Fibroblast of skin of right quadriceps (primary cell): Measurements from ENCODE around the gene RAB3B.
"Not testable (repeated sequence)": the region's sequence is repeated elsewhere in the genome, so short reads cannot be mapped to it uniquely, and the experiment has no call there.

Experiments
- DNase-seq: peaks from one replicate; pipeline ENCODE4 v3.0.0-alpha.2; 2013

RAB3B gene, protein sequence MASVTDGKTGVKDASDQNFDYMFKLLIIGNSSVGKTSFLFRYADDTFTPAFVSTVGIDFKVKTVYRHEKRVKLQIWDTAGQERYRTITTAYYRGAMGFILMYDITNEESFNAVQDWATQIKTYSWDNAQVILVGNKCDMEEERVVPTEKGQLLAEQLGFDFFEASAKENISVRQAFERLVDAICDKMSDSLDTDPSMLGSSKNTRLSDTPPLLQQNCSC

DNA sequence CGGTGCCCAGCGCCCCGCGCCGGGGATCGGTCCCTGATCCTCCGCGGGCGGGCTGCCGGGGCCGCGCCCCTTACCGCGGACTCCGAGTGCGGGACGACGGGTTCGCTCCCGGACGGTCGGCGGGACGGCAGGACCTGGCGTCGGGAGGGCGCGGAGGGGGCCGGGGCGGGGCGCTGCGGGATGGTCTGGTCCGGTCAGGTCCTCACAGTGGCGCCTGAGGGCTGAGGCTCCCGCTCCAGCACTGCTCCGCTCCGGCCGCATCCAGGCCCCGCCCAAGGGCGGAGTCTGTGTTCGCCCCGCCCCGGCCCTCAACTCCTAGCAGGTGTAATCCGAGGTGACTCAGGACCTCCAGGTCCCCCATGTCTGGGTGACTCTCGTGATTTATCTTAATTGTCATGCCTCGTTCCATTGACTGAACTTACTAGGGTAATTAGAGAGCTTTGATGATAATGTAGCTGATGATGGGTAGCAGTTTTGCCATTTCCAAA lies at the start of gene RAB3B:
Gene RAB3B, minus strand, starts transcription at position 223 of the 488 bp plus-strand sequence. CDS start 13,583 bp downstream, outside the sequence.
- peak; percentile 56 for DNase-seq

DNA sequence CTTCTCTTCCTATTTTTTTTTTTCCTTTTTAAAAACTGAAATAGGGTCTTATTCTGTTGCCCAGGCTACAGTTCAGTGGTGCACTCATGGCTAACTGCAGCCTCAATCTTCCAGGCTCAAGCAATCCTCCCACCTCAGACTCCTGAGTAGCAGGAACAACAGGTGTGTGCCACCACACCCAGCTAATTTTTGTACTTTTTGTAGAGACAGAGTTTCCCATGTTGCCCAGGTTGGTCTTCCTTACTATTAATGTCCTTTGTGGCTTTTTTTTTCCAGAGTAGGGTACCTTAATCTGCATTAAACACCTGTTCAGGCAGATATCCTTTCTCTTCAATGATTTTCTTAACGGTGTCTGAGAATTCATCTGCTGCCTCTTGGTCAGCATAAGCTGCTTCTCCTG lies 47.4 kb upstream of the RAB3B start:
- no peak for DNase-seq

DNA sequence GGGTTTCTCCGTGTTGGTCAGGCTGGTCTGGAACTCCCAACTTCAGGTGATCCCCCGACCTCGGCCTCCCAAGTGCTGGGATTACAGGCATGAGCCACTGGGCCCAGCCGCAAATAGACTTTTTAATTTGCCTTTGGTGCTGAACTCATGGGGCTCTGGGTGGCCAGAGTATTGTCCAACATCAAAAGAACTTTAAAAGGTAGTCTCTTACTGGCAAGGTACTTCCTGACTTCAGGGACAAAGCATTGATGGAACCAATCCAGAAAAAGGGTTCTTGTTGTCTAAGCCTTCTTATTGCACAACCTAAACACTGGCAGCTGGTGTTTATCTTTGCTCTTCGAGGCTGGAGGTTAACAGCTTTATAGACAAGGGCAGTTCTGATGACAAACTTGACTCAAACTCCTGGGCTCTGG lies 46.9 kb upstream of the RAB3B start:
- no peak for DNase-seq

DNA sequence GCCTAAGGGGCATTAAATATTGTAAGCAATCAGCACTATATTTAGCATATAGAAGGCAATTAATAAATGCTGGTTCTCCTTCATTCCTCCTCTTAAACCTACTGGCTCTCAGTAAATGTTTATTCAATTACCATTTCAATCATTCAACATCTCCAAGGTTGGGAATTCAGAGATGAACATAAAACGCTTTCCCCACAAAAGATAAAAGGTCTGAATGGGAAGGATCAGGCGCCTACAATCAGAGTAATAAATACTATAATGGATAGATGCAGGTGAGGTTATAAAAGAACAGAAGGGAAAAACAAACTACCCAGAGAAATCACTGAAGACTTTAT lies 43.5 kb upstream of the RAB3B start:
- DNase-seq: no peak

DNA sequence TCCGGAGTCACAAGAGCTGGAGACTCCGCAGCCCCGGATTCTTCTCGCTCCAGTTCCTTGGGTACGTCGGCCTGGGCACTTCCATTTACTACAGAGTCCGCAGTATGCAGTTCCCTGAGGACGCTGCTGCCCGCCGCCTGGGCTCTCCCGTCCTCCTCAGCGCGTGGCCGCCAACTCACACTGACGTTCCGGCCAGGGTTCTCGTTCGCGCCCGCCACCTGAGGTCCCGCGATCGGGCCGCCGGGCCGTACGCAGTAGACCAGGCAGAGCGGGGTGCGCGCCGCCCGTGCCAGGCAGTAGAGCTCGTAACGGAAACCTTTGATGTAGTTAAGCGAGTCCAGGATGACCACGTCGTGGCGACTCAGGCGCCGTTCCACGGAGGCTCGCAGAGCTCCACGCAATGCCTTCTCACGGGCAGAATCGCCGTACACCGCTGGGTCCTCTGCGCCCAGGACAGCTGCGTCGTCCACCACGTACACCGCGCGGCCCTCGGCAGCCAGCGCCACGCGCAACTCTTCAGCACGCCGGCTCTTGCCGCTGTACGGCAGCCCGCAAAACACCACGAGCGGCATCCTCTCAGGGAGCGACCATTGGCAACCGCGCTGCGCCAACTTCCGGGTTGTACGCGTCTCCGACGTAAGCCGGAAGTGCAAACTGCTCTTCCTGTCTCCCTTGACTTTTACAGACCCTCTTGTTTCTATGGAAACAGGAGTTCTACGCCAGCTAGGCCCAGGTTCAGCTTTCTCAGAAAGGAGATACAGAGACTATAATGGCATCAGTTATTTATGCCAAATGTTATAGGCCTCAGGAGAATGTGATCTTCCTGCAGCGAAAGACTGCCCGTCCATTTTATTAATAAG lies 42.9 kb upstream of the RAB3B start, which contains the start of gene KTI12:
Gene KTI12, minus strand, starts transcription at position 621 of the 860 bp plus-strand sequence. Its CDS starts 49 bp downstream, at position 572.
- peak; percentile 89 for DNase-seq

- DNase-seq: peak; percentile 28
Observed at GRCh38 chr1:52032785-52033131, 42.3 kb upstream of the RAB3B start.

DNA sequence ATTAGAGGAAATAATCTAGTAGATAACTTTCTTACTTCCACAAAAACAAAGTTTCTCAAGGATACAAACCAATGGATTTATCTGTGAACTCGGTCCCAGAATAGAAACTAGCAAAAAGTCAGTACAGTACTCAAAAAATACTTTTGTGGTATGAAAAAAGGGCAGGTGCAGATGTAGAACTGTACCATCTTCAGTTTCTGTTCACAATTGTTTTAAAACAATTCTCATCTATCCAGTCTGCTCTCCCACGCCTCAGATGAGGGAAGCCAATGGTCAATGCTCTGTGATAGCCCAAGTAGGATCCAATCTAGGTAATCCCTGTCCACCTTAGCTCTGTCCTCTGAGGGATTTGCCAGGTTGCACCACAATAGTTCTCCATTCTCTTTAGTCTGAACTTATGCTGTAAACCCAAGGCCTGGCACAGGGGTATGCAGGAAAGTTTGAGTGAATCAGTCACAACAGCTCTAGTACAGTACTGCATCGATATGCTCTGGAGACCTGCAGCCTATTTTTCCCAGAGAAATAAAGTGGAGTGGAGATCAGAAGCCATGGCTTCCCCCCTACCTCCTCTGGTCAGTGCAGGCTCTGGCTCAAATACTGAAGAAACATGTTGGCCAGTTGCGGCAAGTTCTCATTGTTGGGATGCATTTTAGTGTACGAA lies 41.8 kb upstream of the RAB3B start:
- peak; percentile 4 for DNase-seq

DNA sequence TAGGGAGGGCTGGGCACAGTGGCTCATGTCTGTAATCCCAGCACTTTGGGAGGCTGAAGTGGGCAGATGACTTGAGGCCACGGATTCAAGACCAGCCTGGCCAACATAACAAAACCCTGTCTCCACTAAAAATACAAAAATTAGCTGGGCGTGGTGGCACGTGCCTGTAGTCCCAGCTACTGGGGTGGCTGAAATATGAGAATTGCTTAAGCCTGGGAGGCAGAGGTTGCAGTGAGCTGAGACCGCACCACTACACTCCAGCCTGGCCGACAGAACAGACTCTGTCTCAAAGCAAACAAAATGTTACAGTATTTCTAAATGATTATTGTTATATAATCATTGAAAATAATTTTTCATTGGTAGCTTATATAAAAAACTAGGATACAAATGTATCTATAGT lies 38.3 kb upstream of the RAB3B start:
- not testable (repeated sequence) for DNase-seq

DNA sequence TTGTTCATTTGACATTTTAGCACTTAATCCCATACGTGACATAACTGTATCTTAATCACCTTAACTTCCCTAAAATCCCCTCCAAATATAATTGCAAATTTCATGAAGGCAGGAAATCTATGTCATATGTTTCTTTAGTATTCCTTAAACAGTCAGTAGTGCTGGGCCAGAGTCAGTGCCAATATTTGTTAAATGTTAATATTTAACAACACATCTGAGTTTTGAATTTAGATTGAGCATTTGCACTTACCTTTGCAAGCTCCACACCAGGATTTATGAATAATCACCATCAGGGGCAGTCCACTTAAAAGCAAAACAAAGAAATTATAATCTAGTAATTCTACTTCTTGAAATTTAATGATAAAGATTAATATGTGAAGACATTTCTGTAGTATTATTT lies 37.8 kb upstream of the RAB3B start:
- DNase-seq: no peak

DNA sequence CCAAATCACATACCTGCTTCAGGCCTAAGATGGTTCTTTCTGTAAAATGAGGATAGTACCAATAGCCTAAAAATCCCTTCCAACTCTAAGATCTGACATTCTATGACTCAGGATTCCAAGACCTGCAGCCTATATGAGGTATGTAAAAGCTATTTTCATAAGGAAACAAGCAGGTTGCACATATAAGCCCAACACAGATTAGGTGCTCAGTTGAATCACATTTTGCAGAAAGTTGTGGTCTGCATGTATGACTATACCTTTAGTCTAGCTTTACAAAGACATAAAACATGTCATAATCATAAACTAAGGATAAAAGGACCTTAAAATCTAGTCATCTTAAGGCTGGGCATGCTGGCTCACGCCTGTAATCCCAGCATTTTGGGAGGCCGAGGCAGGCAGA lies 35.8 kb upstream of the RAB3B start:
- no peak for DNase-seq

GRCh38 chr1:52022133-52022532 lies 31.6 kb upstream of the RAB3B start:
- DNase-seq: no peak

DNA sequence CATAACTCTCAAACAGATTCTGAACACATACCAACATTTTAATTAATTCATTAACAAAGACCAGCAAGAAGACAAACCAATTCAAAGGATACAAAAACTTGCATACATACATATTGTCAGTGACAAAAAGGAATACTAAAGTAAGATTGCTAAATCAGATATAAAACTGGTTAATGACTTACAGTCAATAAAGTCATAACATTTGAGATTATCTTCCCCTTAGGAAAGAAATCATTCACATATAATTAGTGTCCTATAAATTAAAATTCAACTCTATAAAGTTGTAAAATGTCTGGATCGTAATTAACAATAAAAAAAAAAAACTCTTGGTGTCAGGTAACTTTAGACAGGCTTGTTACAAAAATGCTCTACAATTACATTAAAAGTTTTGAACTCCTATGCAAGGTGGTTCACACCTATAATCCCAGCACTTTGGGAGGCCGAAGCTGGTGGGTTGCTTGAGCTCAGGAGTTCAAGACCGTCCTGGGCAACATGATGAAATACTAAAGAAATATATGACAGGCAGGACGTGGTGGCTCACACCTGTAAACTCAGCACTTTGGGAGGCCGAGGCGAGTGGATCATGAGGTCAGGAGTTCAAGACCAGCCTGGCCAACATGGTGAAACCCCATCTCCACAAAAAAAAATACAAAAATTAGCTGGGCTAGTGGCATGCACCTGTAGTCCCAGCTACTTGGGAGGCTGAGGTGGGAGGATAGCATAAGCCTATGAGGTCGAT lies 17.7 kb upstream of the RAB3B start:
- DNase-seq: no peak

DNA sequence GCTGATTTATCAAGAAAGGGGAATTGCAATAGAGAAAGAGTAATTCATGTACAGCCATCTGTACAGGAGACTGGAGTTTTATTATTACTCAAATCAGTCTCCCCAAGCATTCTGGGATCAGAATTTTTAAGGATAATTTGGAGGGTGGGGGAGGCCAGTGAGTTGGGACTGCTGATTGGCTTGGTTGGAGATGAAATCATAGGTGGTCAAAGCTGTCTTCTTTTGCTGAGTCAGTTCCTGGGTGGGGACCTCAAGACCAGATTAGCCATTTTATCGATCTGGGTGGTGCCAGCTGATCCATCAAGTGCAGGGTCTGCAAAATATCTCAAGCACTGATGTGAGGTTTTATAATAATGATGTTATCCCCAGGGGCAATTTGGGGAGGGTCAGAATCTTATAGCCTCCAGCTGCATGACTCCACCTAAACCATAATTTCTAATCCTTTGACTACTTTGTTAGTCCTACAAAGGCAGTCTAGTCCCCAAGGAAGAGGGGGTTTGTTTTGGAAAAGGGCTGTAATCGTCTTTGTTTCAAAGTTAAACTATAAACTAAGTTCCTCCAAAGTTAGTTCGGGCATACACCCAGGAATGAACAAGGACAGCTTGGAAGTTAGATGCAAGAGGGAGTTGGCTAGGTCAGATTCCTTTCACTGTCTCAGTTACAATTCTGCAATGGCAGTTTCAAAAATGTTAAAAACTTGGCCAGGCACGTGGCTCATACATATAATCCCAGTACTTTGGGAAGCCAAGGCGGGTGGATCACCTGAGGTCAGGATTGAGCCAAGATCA lies 16.9 kb upstream of the RAB3B start:
- no peak for DNase-seq

DNA sequence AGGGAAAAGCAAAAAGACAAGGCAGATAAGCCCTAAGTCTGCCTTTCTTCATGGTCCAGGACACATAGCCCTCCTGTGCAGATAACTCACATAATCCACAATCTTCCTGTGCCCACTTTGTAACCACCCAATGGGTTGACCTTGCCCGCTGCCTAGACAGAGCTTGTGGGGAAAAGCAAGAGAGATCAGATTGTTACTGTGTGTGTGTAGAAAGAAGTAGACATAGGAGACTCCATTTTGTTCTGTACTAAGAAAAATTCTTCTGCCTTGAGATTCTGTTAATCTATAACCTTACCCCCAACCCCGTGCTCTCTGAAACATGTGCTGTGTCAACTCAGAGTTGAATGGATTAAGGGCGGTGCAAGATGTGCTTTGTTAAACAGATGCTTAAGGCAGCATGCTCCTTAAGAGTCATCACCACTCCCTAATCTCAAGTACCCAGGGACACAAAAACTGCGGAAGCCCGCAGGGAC lies 15.6 kb upstream of the RAB3B start:
- not testable (repeated sequence) for DNase-seq

DNA sequence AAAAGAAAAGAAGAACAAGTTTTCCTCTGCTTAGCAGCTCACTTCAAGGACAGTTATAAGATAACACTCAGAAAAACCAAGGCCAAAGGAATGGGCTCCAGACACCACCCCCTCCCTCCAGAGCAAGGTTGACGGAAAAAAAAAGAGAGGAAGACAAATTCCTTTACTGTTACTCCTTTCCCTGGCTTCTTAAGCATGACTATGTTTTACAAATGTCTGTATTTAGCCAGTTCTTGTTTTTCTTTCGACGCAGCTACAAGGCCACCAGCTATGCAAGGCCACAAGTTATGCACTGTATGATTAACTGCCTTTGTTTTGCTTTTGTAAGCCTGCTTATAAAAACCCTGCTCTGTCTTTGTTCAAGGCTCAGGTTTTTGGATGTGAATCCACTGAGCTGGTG lies 15.0 kb upstream of the RAB3B start:
- peak; percentile 93 for DNase-seq

DNA sequence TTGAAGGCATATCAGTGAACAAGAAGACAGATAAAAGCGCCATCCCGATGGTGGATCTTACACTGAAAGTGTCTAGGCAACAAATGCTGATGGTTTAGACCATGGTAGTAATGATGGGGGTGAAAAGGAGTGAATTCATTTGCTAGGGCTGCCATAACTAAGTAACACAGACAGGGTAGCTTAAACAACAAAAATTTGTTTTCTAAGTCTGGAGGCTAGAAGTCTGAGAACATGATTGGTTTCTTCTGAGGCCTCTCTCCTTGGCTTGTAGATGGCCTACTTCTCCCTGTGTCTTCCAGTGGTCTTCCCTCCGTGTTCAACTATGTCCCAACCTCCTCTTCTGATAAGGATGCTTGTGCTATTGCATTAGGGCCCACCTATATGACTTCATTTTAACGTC lies 13.4 kb upstream of the RAB3B start:
- no peak for DNase-seq

GRCh38 chr1:52002038-52002917 lies 11.8 kb upstream of the RAB3B start:
- peak; percentile 87 for DNase-seq

DNA sequence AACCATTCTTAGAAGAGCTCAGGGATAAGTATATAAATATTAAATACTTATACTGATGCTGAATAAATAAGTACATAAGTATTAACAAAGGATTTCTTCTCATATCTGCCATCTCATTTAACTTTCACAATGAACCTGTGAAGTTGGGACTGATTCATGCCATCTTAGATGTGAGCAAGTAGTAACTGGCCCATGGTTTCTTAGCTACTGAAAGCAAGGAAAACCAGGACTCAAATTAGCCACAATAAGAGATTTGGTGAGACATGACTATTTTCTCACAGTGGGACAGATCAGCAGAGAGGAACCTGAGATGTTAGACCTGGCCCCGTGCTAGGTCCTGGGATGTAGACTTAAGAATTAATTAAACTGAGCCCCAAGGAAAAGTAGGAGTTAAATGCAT lies 8.2 kb upstream of the RAB3B start:
- DNase-seq: no peak

GRCh38 chr1:51997974-51998382 lies 7.5 kb upstream of the RAB3B start:
- DNase-seq: no peak

- DNase-seq: no peak
Observed at GRCh38 chr1:51989582-51990477, 670 bp downstream of the RAB3B start.
